ENCODE results near the gene CHST4.
A peak's percentile ranks its signal among the peaks of the same experiment; 100 is the strongest.

DNA sequence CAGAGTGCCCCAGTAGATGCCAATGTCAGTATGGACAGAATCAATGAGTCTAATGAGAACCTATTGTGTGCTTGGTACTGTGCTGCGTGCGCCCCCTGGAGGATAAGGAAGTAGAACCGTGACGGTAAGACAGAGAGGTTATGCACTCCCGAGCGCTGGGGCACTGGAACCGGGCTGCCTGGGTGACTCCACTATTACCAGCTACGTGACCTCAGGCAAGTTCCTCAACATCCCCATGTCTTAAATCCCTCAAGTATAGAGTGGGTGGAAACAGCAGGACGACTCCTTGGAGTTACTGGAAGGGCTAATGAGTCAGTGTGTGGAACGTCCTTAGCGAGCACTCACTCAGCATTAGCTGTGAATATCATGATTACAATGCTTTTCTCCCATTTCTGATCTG is 16.2 kb downstream of the CHST4 start:
- TF ChIP-seq CTCF (IDR thresholded peaks at IDR 0.05) (peak in 3 of 6 experiments; percentile 26 to 34 (median 33)), EP300 (IDR thresholded peaks at IDR 0.05) (no peak), POLR2AphosphoS5 (IDR thresholded peaks at IDR 0.05) (no peak), POLR2A (IDR thresholded peaks at IDR 0.05) (no peak)
